HCT116 (cell line): ENCODE measurements around the gene OTUD5. TPM values are rescaled to one million over a fixed set of nuclear protein-coding genes. Genes with fewer than 3 reads are reported as not detected.

ENCODE experiments used
- ATAC-seq: fragments of 200-7000 bp; cut with Tn5 transposase; 2 replicates; pipeline ENCODE4 v1.9.1; 2020; ENCODE audit warnings: mild to moderate bottlenecking, moderate library complexity
- BruUV-seq: library from RNA; stranded (reverse); fragments of 400-500 nt; replicated peaks from 2 replicates; lab custom pipeline; 2021; lab: Mats Ljungman, UMichigan
- CTCF ChIA-PET: fragments of 300-600 bp; sonication (Branson Sonifier 250); formaldehyde crosslinking; loops from one replicate; lab custom pipeline; 2021; ENCODE audit warnings: antibody characterized with exemption; lab: Charles Lee
- POLR2A ChIA-PET: fragments of 300-600, 350-600 bp; sonication (Branson Sonifier 250); formaldehyde crosslinking; loops from one replicate; lab custom pipeline; 2021; ENCODE audit warnings: antibody characterized with exemption; lab: Charles Lee
- RAD21 ChIA-PET, 2 experiments: fragments of 300-600 bp; sonication (Branson Sonifier 250); formaldehyde crosslinking; loops; one replicate each; lab custom pipeline; 2023; ENCODE audit warnings: low total read pairs in 2 of 2; ENCODE audit not compliant: uncharacterized antibody in 2 of 2, unreplicated experiment in 2 of 2, low non-redundant PET in 1 of 2; lab: Charles Lee
- DNase-seq: peaks from one replicate; pipeline ENCODE4 v3.0.0-alpha.2; 2010; ENCODE audit warnings: low read depth, low spot score
- H2AFZ ChIP-seq: fragments of 200-600 bp; shearing (Covaris generic), sonication (generic); 2 replicates; pipeline ENCODE4 v1.6.1; 2017; ENCODE audit warnings: low read depth, mixed run types, mixed read lengths, antibody characterized with exemption, low read length; ENCODE audit not compliant: poor library complexity, severe bottlenecking
- H3K27ac ChIP-seq: 2 replicates; pipeline ENCODE4 v1.5.1; 2012; ENCODE audit warnings: low read depth, low read length
- H3K27me3 ChIP-seq: fragments of 200-600 bp; sonication (generic); 2 replicates; pipeline ENCODE4 v1.6.1; 2016; ENCODE audit warnings: mixed run types, low read length, mixed read lengths; ENCODE audit not compliant: insufficient read depth
- H3K36me3 ChIP-seq, 2 experiments: fragments of 200-500 bp in 1 of 2; fragments of 200-600 bp in 1 of 2; sonication (Bioruptor generic) in 1 of 2; sonication (generic) in 1 of 2; 2 replicates each; pipeline versions ENCODE4 v1.5.1 to v1.6.1; 2014 to 2016; ENCODE audit warnings: low read length in 2 of 2, inconsistent platforms in 1 of 2, mixed read lengths in 1 of 2, mixed run types in 1 of 2; ENCODE audit not compliant: insufficient read depth in 2 of 2, control insufficient read depth in 1 of 2
- H3K4me1 ChIP-seq, 2 experiments: fragments of 200-600 bp in 1 of 2; sonication (generic) in 1 of 2; 2 replicates each; pipeline versions ENCODE4 v1.5.1 to v1.6.1; 2012 to 2017; ENCODE audit warnings: low read length in 2 of 2, inconsistent platforms in 1 of 2, mild to moderate bottlenecking in 1 of 2, mixed read lengths in 1 of 2, mixed run types in 1 of 2, moderate library complexity in 1 of 2; ENCODE audit not compliant: insufficient read depth in 2 of 2, control insufficient read depth in 1 of 2
- H3K4me2 ChIP-seq: fragments of 200-600 bp; sonication (generic); 2 replicates; pipeline ENCODE4 v1.6.1; 2017; ENCODE audit warnings: mixed run types, low read length, mixed read lengths
- H3K4me3 ChIP-seq, 2 experiments: fragments of 200-600 bp in 1 of 2; sonication (generic) in 1 of 2; replicated peaks in 1 of 2; 2 replicates each; pipeline ENCODE4 v1.5.1; 2011 to 2016; ENCODE audit warnings: low read length in 2 of 2, control low read depth in 1 of 2, low read depth in 1 of 2, mild to moderate bottlenecking in 1 of 2, mixed read lengths in 1 of 2, mixed run types in 1 of 2
- H3K79me2 ChIP-seq: fragments of 200-600 bp; sonication (generic); 2 replicates; pipeline ENCODE4 v1.6.1; 2017; ENCODE audit warnings: mild to moderate bottlenecking, mixed run types, low read length, moderate library complexity, mixed read lengths; ENCODE audit not compliant: insufficient read depth
- H3K9ac ChIP-seq: fragments of 200-600 bp; sonication (generic); 2 replicates; pipeline ENCODE4 v1.6.1; 2016; ENCODE audit warnings: low read length, mixed read lengths
- H3K9me2 ChIP-seq: fragments of 200-600 bp; sonication (generic), shearing (Covaris generic); 2 replicates; pipeline ENCODE4 v1.6.1; 2017; ENCODE audit warnings: mixed run types, mild to moderate bottlenecking, moderate library complexity; ENCODE audit not compliant: insufficient read depth
- H3K9me3 ChIP-seq, 2 experiments: fragments of 200-500 bp in 1 of 2; fragments of 200-600 bp in 1 of 2; sonication (Bioruptor generic) in 1 of 2; sonication (generic) in 1 of 2; 2 replicates each; pipeline ENCODE4 v1.6.1; 2014 to 2017; ENCODE audit warnings: low read length in 2 of 2, mixed read lengths in 2 of 2, inconsistent platforms in 1 of 2, low read depth in 1 of 2, mild to moderate bottlenecking in 1 of 2, mixed run types in 1 of 2, moderate library complexity in 1 of 2; ENCODE audit not compliant: control insufficient read depth in 1 of 2, insufficient read depth in 1 of 2
- H4K20me1 ChIP-seq: fragments of 200-600 bp; sonication (generic), shearing (Covaris generic); 2 replicates; pipeline ENCODE4 v1.6.1; 2017; ENCODE audit warnings: mixed run types, mild to moderate bottlenecking, moderate library complexity; ENCODE audit not compliant: insufficient read depth
- CEBPB ChIP-seq: IDR thresholded peaks from 2 replicates; pipeline ENCODE4 v1.6.1; 2012; ENCODE audit warnings: low read depth
- EGR1 ChIP-seq: IDR thresholded peaks from 2 replicates; pipeline ENCODE4 v1.6.1; 2012; ENCODE audit warnings: low read depth
- ELF1 ChIP-seq: IDR thresholded peaks from 2 replicates; pipeline ENCODE4 v1.6.1; 2012; ENCODE audit warnings: low read depth, borderline replicate concordance
- EZH2phosphoT487 ChIP-seq: fragments of 200-600 bp; IDR thresholded peaks from 2 replicates; pipeline ENCODE4 v1.6.1; 2018; ENCODE audit warnings: antibody characterized with exemption, borderline replicate concordance
- FOSL1 ChIP-seq: IDR thresholded peaks from 2 replicates; pipeline ENCODE4 v1.6.1; 2012; ENCODE audit warnings: low read depth
- JUND ChIP-seq: IDR thresholded peaks from 2 replicates; pipeline ENCODE4 v1.6.1; 2012
- RAD21 ChIP-seq: IDR thresholded peaks from 2 replicates; pipeline ENCODE4 v1.6.1; 2012; ENCODE audit warnings: low read depth, mild to moderate bottlenecking
- YY1 ChIP-seq: IDR thresholded peaks from 2 replicates; pipeline ENCODE4 v1.6.1; 2011; ENCODE audit warnings: low read length, low read depth, moderate library complexity, mild to moderate bottlenecking; ENCODE audit not compliant: insufficient replicate concordance; ENCODE audit errors: extremely low read depth
- ZFX ChIP-seq: fragments of 450-650 bp; IDR thresholded peaks from 2 replicates; pipeline ENCODE4 v1.6.1; 2017
- ZNF274 ChIP-seq: fragments of 200-500 bp; sonication (Bioruptor generic); IDR thresholded peaks from 2 replicates; pipeline ENCODE4 v1.6.1; 2014; ENCODE audit warnings: mild to moderate bottlenecking, low read depth, low read length, inconsistent platforms
- intact Hi-C: fragments of 100-400 bp; cut with micrococcal nuclease; formaldehyde crosslinking; loops from 2 replicates; pipeline ENCODE4 v1.10.0; 2022
- total RNA-seq: library from RNA; stranded (reverse); gene quantifications from one replicate; pipeline ENCODE4 v1.2.1, GENCODE V29; 2021; ENCODE audit not compliant: unreplicated experiment
- TF ChIP-seq, protein P1 (sequence below): IDR thresholded peaks from 2 replicates; pipeline ENCODE4 v1.6.1; 2011; ENCODE audit warnings: mild to moderate bottlenecking, low read length, moderate library complexity; ENCODE audit not compliant: insufficient replicate concordance; ENCODE audit errors: extremely low read depth
- TF ChIP-seq, protein P2 (sequence below): IDR thresholded peaks from 2 replicates; pipeline ENCODE4 v1.6.1; 2012
- TF ChIP-seq, protein P3 (sequence below), 3 experiments: fragments of 200-600 bp in 1 of 3; sonication (generic) in 1 of 3; IDR thresholded peaks in 2 of 3; conservative IDR thresholded peaks in 1 of 3; 2 replicates each; pipeline ENCODE4 v1.5.1; 2012 to 2017; ENCODE audit warnings: low read depth in 2 of 3, low read length in 2 of 3, antibody characterized with exemption in 1 of 3, borderline replicate concordance in 1 of 3, control low read depth in 1 of 3, mild to moderate bottlenecking in 1 of 3, mixed read lengths in 1 of 3, mixed run types in 1 of 3, moderate library complexity in 1 of 3; ENCODE audit not compliant: insufficient read depth in 1 of 3

The OTUD5 gene
- total RNA-seq, 1 experiment from 2014 or later, result 42.6 TPM

DNA sequence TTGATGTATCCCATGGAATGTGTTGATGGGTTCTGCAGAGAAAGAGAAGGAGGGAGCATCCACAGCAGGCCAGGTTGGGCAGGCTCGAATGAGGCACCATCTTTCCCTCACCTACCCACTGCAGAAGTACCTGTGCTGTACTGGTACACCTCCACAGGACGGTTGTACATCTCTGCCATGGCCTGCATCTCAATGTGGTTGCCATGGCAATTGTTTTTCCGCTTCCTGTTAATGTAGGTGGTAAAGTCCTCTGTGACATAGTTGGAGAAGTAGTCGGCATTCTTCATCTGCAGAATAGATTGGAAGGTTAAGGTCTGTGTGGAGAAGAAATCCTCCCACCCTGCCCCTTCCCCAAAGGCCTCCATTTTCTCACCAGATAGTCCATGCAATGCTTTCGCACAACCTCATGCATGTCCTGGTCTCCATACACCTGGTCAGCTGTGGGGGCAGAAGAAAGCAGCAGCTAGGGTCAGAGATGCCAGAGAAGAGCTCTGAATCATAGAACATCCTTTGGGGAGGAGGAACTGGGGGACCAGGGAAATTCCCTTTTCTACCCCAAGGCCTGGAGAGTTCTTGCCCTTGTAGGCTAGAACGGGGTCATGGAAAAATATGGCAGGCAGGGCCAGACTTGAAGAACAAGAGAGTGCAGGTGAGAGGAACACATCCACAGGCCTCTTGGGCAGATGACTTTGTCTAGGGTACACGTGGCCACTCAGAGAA, 22.7 kb downstream of the OTUD5 start:
- Histone ChIP-seq H2AFZ (no peak overlapping the region), H3K79me2 (peaks cover 17% of the 10 kb centered on the region; the same call in 1 of the 2 replicates), H3K27ac (no peak overlapping the region)
- ATAC-seq, result no peak
- TF ChIP-seq FOSL1, result no peak
- no peak for TF ChIP-seq JUND
- TF ChIP-seq ZNF274, result no peak
- no peak for TF ChIP-seq RAD21
- no peak for TF ChIP-seq ELF1
- TF ChIP-seq YY1, result no peak
- no peak for TF ChIP-seq ZFX
- no peak for TF ChIP-seq CEBPB
- no peak for TF ChIP-seq EGR1
- no peak for TF ChIP-seq EZH2phosphoT487
- TF ChIP-seq, protein P1, sequence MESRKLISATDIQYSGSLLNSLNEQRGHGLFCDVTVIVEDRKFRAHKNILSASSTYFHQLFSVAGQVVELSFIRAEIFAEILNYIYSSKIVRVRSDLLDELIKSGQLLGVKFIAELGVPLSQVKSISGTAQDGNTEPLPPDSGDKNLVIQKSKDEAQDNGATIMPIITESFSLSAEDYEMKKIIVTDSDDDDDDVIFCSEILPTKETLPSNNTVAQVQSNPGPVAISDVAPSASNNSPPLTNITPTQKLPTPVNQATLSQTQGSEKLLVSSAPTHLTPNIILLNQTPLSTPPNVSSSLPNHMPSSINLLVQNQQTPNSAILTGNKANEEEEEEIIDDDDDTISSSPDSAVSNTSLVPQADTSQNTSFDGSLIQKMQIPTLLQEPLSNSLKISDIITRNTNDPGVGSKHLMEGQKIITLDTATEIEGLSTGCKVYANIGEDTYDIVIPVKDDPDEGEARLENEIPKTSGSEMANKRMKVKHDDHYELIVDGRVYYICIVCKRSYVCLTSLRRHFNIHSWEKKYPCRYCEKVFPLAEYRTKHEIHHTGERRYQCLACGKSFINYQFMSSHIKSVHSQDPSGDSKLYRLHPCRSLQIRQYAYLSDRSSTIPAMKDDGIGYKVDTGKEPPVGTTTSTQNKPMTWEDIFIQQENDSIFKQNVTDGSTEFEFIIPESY, result no peak
- TF ChIP-seq, protein P2, sequence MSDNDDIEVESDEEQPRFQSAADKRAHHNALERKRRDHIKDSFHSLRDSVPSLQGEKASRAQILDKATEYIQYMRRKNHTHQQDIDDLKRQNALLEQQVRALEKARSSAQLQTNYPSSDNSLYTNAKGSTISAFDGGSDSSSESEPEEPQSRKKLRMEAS, result no peak
- TF ChIP-seq, protein P3, sequence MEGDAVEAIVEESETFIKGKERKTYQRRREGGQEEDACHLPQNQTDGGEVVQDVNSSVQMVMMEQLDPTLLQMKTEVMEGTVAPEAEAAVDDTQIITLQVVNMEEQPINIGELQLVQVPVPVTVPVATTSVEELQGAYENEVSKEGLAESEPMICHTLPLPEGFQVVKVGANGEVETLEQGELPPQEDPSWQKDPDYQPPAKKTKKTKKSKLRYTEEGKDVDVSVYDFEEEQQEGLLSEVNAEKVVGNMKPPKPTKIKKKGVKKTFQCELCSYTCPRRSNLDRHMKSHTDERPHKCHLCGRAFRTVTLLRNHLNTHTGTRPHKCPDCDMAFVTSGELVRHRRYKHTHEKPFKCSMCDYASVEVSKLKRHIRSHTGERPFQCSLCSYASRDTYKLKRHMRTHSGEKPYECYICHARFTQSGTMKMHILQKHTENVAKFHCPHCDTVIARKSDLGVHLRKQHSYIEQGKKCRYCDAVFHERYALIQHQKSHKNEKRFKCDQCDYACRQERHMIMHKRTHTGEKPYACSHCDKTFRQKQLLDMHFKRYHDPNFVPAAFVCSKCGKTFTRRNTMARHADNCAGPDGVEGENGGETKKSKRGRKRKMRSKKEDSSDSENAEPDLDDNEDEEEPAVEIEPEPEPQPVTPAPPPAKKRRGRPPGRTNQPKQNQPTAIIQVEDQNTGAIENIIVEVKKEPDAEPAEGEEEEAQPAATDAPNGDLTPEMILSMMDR (IDR thresholded peaks at IDR 0.05 in 2 of 3, conservative IDR thresholded peaks at IDR 0.05 in 1 of 3; ENCODE audit: borderline replicate concordance in 1 of 3, insufficient read depth in 1 of 3, low read depth in 2 of 3, low read length in 2 of 3), result no peak
- TF ChIP-seq, all 23 proteins: peak for 0
- POLR2A ChIA-PET, result no interaction called here
- no peak overlapping the region for H3K9ac ChIP-seq
- intact Hi-C loops, result no loop called here
- no peaks in the 10 kb centered on the region for H3K9me3 ChIP-seq
- peaks cover 2 to 3% of the 10 kb centered on the region in 2 experiments; a peak in 3 of 4 replicates for H3K36me3 ChIP-seq
- no TSS peak for BruUV-seq
- RAD21 ChIA-PET, result no interaction called here
- H3K4me1 ChIP-seq, result no peaks in the 10 kb centered on the region
- H3K27me3 ChIP-seq, result no peaks in the 10 kb centered on the region
- no peak overlapping the region for H3K4me3 ChIP-seq
- no peaks in the 10 kb centered on the region for H3K9me2 ChIP-seq
- DNase-seq, result no peak
- H3K4me2 ChIP-seq, result no peak overlapping the region
- CTCF ChIA-PET, result interaction anchor here (0.6 kb wide), 1 partner anchor 147 kb away, joined by 3 read pairs; no protein-coding TSS in a partner anchor
- no peaks in the 10 kb centered on the region for H4K20me1 ChIP-seq
